ENCODE data around the gene IQGAP3.

The IQGAP3 gene

GRCh38 chr1:156534424-156535060 lies 37.8 kb downstream of the IQGAP3 start:
- DNase-seq (ENCODE audit: low read depth), result no peak
- no peak overlapping the region for H3K4me3 ChIP-seq (ENCODE audit: control insufficient read depth, low read depth, low read length)
- no peak for TF ChIP-seq CTCF (IDR thresholded peaks at IDR 0.05; ENCODE audit: control insufficient read depth, insufficient read depth, low read depth, low read length, missing control alignments)

GRCh38 chr1:156533568-156534220 lies 38.7 kb downstream of the IQGAP3 start:
- DNase-seq (ENCODE audit: low read depth), result no peak
- no peak for TF ChIP-seq CTCF (IDR thresholded peaks at IDR 0.05; ENCODE audit: control insufficient read depth, insufficient read depth, low read depth, low read length, missing control alignments)
- H3K4me3 ChIP-seq (ENCODE audit: control insufficient read depth, low read depth, low read length), result no peak overlapping the region

- no peak for TF ChIP-seq CTCF (IDR thresholded peaks at IDR 0.05; ENCODE audit: control insufficient read depth, insufficient read depth, low read depth, low read length, missing control alignments)
- H3K4me3 ChIP-seq (ENCODE audit: control insufficient read depth, low read depth, low read length), result no peak overlapping the region
- DNase-seq (ENCODE audit: low read depth), result no peak
Observed at GRCh38 chr1:156532374-156532773, 40.0 kb downstream of the IQGAP3 start.

- DNase-seq (ENCODE audit: low read depth), result no peak
- H3K4me3 ChIP-seq (ENCODE audit: control insufficient read depth, low read depth, low read length), result no peak overlapping the region
- no peak for TF ChIP-seq CTCF (IDR thresholded peaks at IDR 0.05; ENCODE audit: control insufficient read depth, insufficient read depth, low read depth, low read length, missing control alignments)
Observed at GRCh38 chr1:156530006-156530405, 42.4 kb downstream of the IQGAP3 start.

- no peak for DNase-seq (ENCODE audit: low read depth)
- H3K4me3 ChIP-seq (ENCODE audit: control insufficient read depth, low read depth, low read length), result no peak overlapping the region
- TF ChIP-seq CTCF (IDR thresholded peaks at IDR 0.05; ENCODE audit: control insufficient read depth, insufficient read depth, low read depth, low read length, missing control alignments), result no peak
Observed at GRCh38 chr1:156528875-156529425, 43.4 kb downstream of the IQGAP3 start.

GRCh38 chr1:156528231-156528630 lies 44.1 kb downstream of the IQGAP3 start:
- no peak for TF ChIP-seq CTCF (IDR thresholded peaks at IDR 0.05; ENCODE audit: control insufficient read depth, insufficient read depth, low read depth, low read length, missing control alignments)
- H3K4me3 ChIP-seq (ENCODE audit: control insufficient read depth, low read depth, low read length), result no peak overlapping the region
- no peak for DNase-seq (ENCODE audit: low read depth)
